Activated naive CD4-positive, alpha-beta T cell treated with Interleukin-2 at 50 U/mL for 16 hours (primary cell): ENCODE results near the gene OR56A5.

Experiments used
- DNase-seq: peaks from one replicate; pipeline ENCODE4 v3.0.0-alpha.2; 2020

OR56A5 gene

GRCh38 chr11:5931061-5931460 is 37.2 kb downstream of the OR56A5 start:
- no peak for DNase-seq

DNA sequence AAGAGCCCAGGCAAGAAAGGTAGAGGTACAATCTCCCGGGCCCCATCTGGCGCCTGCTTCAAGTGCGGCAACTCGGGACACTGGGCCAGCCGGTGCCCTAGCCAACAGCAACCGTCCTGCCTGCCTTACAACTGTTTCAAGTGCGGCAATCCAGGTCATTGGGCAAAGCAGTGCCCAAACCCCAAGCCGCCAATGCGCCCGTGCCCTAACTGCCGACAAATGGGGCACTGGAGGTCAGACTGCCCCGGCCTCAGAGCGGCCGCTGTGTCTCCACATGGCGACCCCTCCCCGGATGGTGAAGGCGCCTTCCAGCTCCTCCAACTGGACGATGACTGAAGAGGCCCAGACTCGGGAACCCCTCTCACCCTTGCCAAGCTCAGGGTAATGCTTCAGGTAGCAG is 37.7 kb downstream of the OR56A5 start:
- DNase-seq = no peak

GRCh38 chr11:5929571-5930368 is 38.5 kb downstream of the OR56A5 start:
- DNase-seq = no peak

DNA sequence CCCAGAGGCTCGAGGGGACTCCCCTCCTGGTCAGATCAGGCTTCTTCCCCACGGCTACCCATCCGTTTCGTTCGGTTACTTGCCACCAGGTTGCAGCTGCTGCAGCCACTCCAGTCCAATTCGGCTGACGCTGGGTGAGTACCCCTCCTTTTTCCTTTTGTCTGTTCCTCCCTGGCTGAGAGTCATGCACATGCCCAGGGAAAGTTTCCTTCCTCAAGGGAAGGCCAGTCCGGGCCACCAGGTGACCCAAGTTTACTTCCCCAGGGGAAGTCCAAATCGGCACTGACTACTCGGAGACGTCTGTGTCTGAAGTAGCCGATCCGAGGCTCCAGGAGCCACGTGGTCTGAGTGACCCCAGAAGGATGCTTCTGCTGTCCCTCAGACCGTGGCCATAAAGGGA is 39.5 kb downstream of the OR56A5 start:
- DNase-seq = no peak

DNA sequence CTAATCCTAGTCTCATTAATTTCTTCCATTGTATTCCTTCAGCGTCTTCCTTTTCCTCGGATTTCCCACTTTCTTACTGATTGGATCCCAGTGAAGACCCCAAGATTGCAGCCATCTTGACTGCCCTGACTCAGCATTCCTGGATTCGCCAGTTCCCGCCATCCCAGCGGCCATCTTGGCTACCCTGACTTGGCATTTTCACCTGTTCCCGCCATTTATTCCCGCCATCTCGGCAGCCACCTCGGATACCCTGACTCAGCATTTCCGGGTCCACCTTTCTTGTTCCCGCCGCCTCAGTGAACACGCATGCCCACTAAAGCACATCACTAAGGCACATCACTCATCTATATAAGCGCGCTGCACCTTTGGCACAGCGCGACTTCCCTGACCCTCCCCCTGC is 40.0 kb downstream of the OR56A5 start:
- DNase-seq = no peak

GRCh38 chr11:5923794-5924193 is 44.5 kb downstream of the OR56A5 start:
- DNase-seq = no peak

DNA sequence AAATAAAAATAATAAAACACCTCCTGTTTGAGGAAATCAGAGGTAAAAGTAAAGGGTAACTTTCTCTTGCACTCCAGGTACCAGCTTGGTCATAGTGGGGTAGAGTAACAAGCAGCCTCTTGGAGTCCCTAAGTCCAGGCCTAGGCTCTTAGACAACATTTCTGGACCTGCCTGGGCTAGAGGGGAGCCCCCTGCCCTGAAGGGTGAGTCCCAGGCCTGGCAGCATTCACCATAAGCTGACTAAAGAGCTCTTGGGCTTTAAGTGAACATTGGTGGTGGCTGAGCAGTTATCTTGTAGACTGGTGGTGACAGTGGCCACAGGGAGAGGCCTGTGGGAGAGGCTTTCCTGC is 44.9 kb downstream of the OR56A5 start:
- DNase-seq = no peak

GRCh38 chr11:5922749-5923426 is 45.4 kb downstream of the OR56A5 start:
- DNase-seq = peak; percentile 11
